ENCODE data around the gene FANK1.
"Not testable (repeated sequence)": the region's sequence is repeated elsewhere in the genome, so short reads cannot be mapped to it uniquely, and the experiment has no call there.

Gene FANK1

GRCh38 chr10:125896088-125896934 lies at the start of gene FANK1:
Gene FANK1 (plus strand): TSS chr10:125896564. CDS start chr10:125896643, 79 bp downstream.
- Histone ChIP-seq H3K4me3 (ENCODE audit: low read depth, low read length) (peak within 1 kb of the TSS; percentile 68), H3K9ac (ENCODE audit: low read length) (peak within 1 kb of the TSS; percentile 76), H3K27ac (ENCODE audit: low read depth, low read length) (peak within 1 kb of the TSS; percentile 92; the same call in 1 of the 2 replicates), H3K4me1 (ENCODE audit: control insufficient read depth, insufficient read depth, low read length) (peaks cover 18% of the 10 kb centered on the region)
- H3K27me3 ChIP-seq (ENCODE audit: control insufficient read depth, insufficient read depth, low read length); H3K36me3 ChIP-seq (ENCODE audit: control insufficient read depth, insufficient read depth, low read length); H3K9me3 ChIP-seq (ENCODE audit: control insufficient read depth, insufficient read depth, low read depth, low read length): not testable (repeated sequence)

GRCh38 chr10:125846894-125847293 lies 49.5 kb upstream of the FANK1 start:
- Histone ChIP-seq H3K4me1 (ENCODE audit: control insufficient read depth, insufficient read depth, low read length) (no peaks in the 10 kb centered on the region), H3K27ac (ENCODE audit: low read depth, low read length) (no peak overlapping the region)

GRCh38 chr10:125848371-125848770 lies 48.0 kb upstream of the FANK1 start:
- Histone ChIP-seq H3K4me3 (ENCODE audit: low read depth, low read length) (no peak overlapping the region), H3K36me3 (ENCODE audit: control insufficient read depth, insufficient read depth, low read length) (peaks cover 60% of the 10 kb centered on the region), H3K27me3 (ENCODE audit: control insufficient read depth, insufficient read depth, low read length) (no peaks in the 10 kb centered on the region), H3K4me1 (ENCODE audit: control insufficient read depth, insufficient read depth, low read length) (no peaks in the 10 kb centered on the region), H3K9me3 (ENCODE audit: control insufficient read depth, insufficient read depth, low read depth, low read length) (no peaks in the 10 kb centered on the region), H3K27ac (ENCODE audit: low read depth, low read length) (no peak overlapping the region), H3K9ac (ENCODE audit: low read length) (no peak overlapping the region)

More at GRCh38 chr10:125846894-125847293, 49.5 kb upstream of the FANK1 start:
- H3K9ac ChIP-seq (ENCODE audit: low read length) = no peak overlapping the region
- no peaks in the 10 kb centered on the region for H3K9me3 ChIP-seq (ENCODE audit: control insufficient read depth, insufficient read depth, low read depth, low read length)
- no peaks in the 10 kb centered on the region for H3K27me3 ChIP-seq (ENCODE audit: control insufficient read depth, insufficient read depth, low read length)
- peaks cover 56% of the 10 kb centered on the region for H3K36me3 ChIP-seq (ENCODE audit: control insufficient read depth, insufficient read depth, low read length)
- H3K4me3 ChIP-seq (ENCODE audit: low read depth, low read length) = no peak overlapping the region

- H3K27me3 ChIP-seq (ENCODE audit: control insufficient read depth, insufficient read depth, low read length) = no peaks in the 10 kb centered on the region
- H3K9me3 ChIP-seq (ENCODE audit: control insufficient read depth, insufficient read depth, low read depth, low read length) = no peaks in the 10 kb centered on the region
- H3K9ac ChIP-seq (ENCODE audit: low read length) = no peak overlapping the region
- no peak overlapping the region for H3K4me3 ChIP-seq (ENCODE audit: low read depth, low read length)
- H3K36me3 ChIP-seq (ENCODE audit: control insufficient read depth, insufficient read depth, low read length) = peaks cover 63% of the 10 kb centered on the region
- no peak overlapping the region for H3K27ac ChIP-seq (ENCODE audit: low read depth, low read length)
- no peaks in the 10 kb centered on the region for H3K4me1 ChIP-seq (ENCODE audit: control insufficient read depth, insufficient read depth, low read length)
These were observed 47.5 kb upstream of the FANK1 start for GRCh38 chr10:125848857-125849256.

GRCh38 chr10:125849448-125849847 lies 46.9 kb upstream of the FANK1 start:
- Histone ChIP-seq H3K4me1 (ENCODE audit: control insufficient read depth, insufficient read depth, low read length) (no peaks in the 10 kb centered on the region), H3K4me3 (ENCODE audit: low read depth, low read length) (no peak overlapping the region), H3K9ac (ENCODE audit: low read length) (no peak overlapping the region), H3K27ac (ENCODE audit: low read depth, low read length) (no peak overlapping the region), H3K27me3 (ENCODE audit: control insufficient read depth, insufficient read depth, low read length) (no peaks in the 10 kb centered on the region), H3K36me3 (ENCODE audit: control insufficient read depth, insufficient read depth, low read length) (peaks cover 65% of the 10 kb centered on the region), H3K9me3 (ENCODE audit: control insufficient read depth, insufficient read depth, low read depth, low read length) (no peaks in the 10 kb centered on the region)

- Histone ChIP-seq H3K4me3 (ENCODE audit: low read depth, low read length) (no peak overlapping the region), H3K9me3 (ENCODE audit: control insufficient read depth, insufficient read depth, low read depth, low read length) (no peaks in the 10 kb centered on the region), H3K36me3 (ENCODE audit: control insufficient read depth, insufficient read depth, low read length) (peaks cover 59% of the 10 kb centered on the region), H3K27ac (ENCODE audit: low read depth, low read length) (no peak overlapping the region), H3K4me1 (ENCODE audit: control insufficient read depth, insufficient read depth, low read length) (no peaks in the 10 kb centered on the region), H3K27me3 (ENCODE audit: control insufficient read depth, insufficient read depth, low read length) (no peaks in the 10 kb centered on the region), H3K9ac (ENCODE audit: low read length) (no peak overlapping the region)
These were observed 45.3 kb upstream of the FANK1 start for GRCh38 chr10:125850766-125851731.

GRCh38 chr10:125852487-125852886 lies 43.9 kb upstream of the FANK1 start:
- Histone ChIP-seq H3K36me3 (ENCODE audit: control insufficient read depth, insufficient read depth, low read length) (peaks cover 61% of the 10 kb centered on the region), H3K27me3 (ENCODE audit: control insufficient read depth, insufficient read depth, low read length) (no peaks in the 10 kb centered on the region)

GRCh38 chr10:125857185-125857760 lies 39.1 kb upstream of the FANK1 start:
- no peak overlapping the region for H3K4me3 ChIP-seq (ENCODE audit: low read depth, low read length)
- H3K27ac ChIP-seq (ENCODE audit: low read depth, low read length) = no peak overlapping the region
- H3K4me1 ChIP-seq (ENCODE audit: control insufficient read depth, insufficient read depth, low read length) = no peaks in the 10 kb centered on the region
- no peaks in the 10 kb centered on the region for H3K27me3 ChIP-seq (ENCODE audit: control insufficient read depth, insufficient read depth, low read length)
- H3K36me3 ChIP-seq (ENCODE audit: control insufficient read depth, insufficient read depth, low read length) = peaks cover 35% of the 10 kb centered on the region
- H3K9ac ChIP-seq (ENCODE audit: low read length) = no peak overlapping the region
- no peaks in the 10 kb centered on the region for H3K9me3 ChIP-seq (ENCODE audit: control insufficient read depth, insufficient read depth, low read depth, low read length)

More at GRCh38 chr10:125852487-125852886, 43.9 kb upstream of the FANK1 start:
- Histone ChIP-seq H3K27ac (ENCODE audit: low read depth, low read length) (no peak overlapping the region), H3K4me3 (ENCODE audit: low read depth, low read length) (no peak overlapping the region), H3K9me3 (ENCODE audit: control insufficient read depth, insufficient read depth, low read depth, low read length) (no peaks in the 10 kb centered on the region), H3K4me1 (ENCODE audit: control insufficient read depth, insufficient read depth, low read length) (no peaks in the 10 kb centered on the region), H3K9ac (ENCODE audit: low read length) (no peak overlapping the region)

- Histone ChIP-seq H3K4me3 (ENCODE audit: low read depth, low read length) (no peak overlapping the region), H3K9ac (ENCODE audit: low read length) (no peak overlapping the region), H3K27me3 (ENCODE audit: control insufficient read depth, insufficient read depth, low read length) (no peaks in the 10 kb centered on the region), H3K9me3 (ENCODE audit: control insufficient read depth, insufficient read depth, low read depth, low read length) (no peaks in the 10 kb centered on the region), H3K27ac (ENCODE audit: low read depth, low read length) (no peak overlapping the region), H3K4me1 (ENCODE audit: control insufficient read depth, insufficient read depth, low read length) (no peaks in the 10 kb centered on the region), H3K36me3 (ENCODE audit: control insufficient read depth, insufficient read depth, low read length) (peaks cover 25% of the 10 kb centered on the region)
These were observed 37.1 kb upstream of the FANK1 start for GRCh38 chr10:125859128-125859817.

GRCh38 chr10:125865120-125865519 lies 31.2 kb upstream of the FANK1 start:
- H3K9me3 ChIP-seq (ENCODE audit: control insufficient read depth, insufficient read depth, low read depth, low read length) = no peaks in the 10 kb centered on the region
- H3K4me1 ChIP-seq (ENCODE audit: control insufficient read depth, insufficient read depth, low read length) = no peaks in the 10 kb centered on the region
- H3K4me3 ChIP-seq (ENCODE audit: low read depth, low read length) = no peak overlapping the region
- H3K9ac ChIP-seq (ENCODE audit: low read length) = no peak overlapping the region
- H3K27me3 ChIP-seq (ENCODE audit: control insufficient read depth, insufficient read depth, low read length) = no peaks in the 10 kb centered on the region
- no peak overlapping the region for H3K27ac ChIP-seq (ENCODE audit: low read depth, low read length)
- H3K36me3 ChIP-seq (ENCODE audit: control insufficient read depth, insufficient read depth, low read length) = peaks cover 19% of the 10 kb centered on the region

Measured in HUES6 (cell line).